DND-41 (cell line): Measurements from ENCODE around the gene KRT81.

Experiments used
- ATAC-seq: fragments of 200-7000 bp; cut with Tn5 transposase; 3 replicates; pipeline ENCODE4 v1.9.1; 2021; ENCODE audit warnings: low read depth; ENCODE audit not compliant: insufficient read depth
- DNase-seq: peaks from one replicate; pipeline ENCODE4 v3.0.0-alpha.2; 2020
- H2AFZ ChIP-seq: 2 replicates; pipeline ENCODE4 v1.6.0; 2012; ENCODE audit warnings: low read depth, low read length
- H3K27ac ChIP-seq: 2 replicates; pipeline ENCODE4 v1.5.1; 2012; ENCODE audit warnings: low read length, inconsistent platforms
- H3K27me3 ChIP-seq: fragments of 200-600 bp; sonication (generic); 2 replicates; pipeline ENCODE4 v1.6.0; 2012; ENCODE audit warnings: low read length, mild to moderate bottlenecking, inconsistent platforms; ENCODE audit not compliant: insufficient read depth, poor library complexity
- H3K36me3 ChIP-seq: 2 replicates; pipeline ENCODE4 v1.5.1; 2012; ENCODE audit warnings: low read length, inconsistent platforms; ENCODE audit not compliant: insufficient read depth
- H3K4me1 ChIP-seq: 2 replicates; pipeline ENCODE4 v1.5.1; 2012; ENCODE audit warnings: mild to moderate bottlenecking, low read length; ENCODE audit not compliant: insufficient read depth
- H3K4me2 ChIP-seq: 2 replicates; pipeline ENCODE4 v1.6.0; 2012; ENCODE audit warnings: mild to moderate bottlenecking, moderate library complexity, low read length, inconsistent platforms; ENCODE audit not compliant: insufficient read depth
- H3K4me3 ChIP-seq, 2 experiments: fragments of 200-600 bp in 1 of 2; shearing (Covaris generic) in 1 of 2; 2 replicates each; pipeline ENCODE4 v1.5.1; 2012 to 2016; ENCODE audit warnings: inconsistent platforms in 2 of 2, low read length in 2 of 2, mild to moderate bottlenecking in 2 of 2, low read depth in 1 of 2, moderate library complexity in 1 of 2
- H3K79me2 ChIP-seq: 2 replicates; pipeline ENCODE4 v1.6.0; 2012; ENCODE audit warnings: low read length, inconsistent platforms; ENCODE audit not compliant: insufficient read depth
- H3K9ac ChIP-seq: 2 replicates; pipeline ENCODE4 v1.6.0; 2012; ENCODE audit warnings: low read depth, mild to moderate bottlenecking, inconsistent platforms, low read length, moderate library complexity
- H3K9me3 ChIP-seq: 2 replicates; pipeline ENCODE4 v1.5.1; 2012; ENCODE audit warnings: low read length, moderate library complexity, mild to moderate bottlenecking, inconsistent platforms; ENCODE audit not compliant: insufficient read depth, severe bottlenecking
- H4K20me1 ChIP-seq: 2 replicates; pipeline ENCODE4 v1.6.0; 2012; ENCODE audit warnings: low read length; ENCODE audit not compliant: insufficient read depth
- CTCF ChIP-seq: IDR thresholded peaks from 2 replicates; pipeline ENCODE4 v1.5.1; 2012; ENCODE audit warnings: borderline replicate concordance, low read length, moderate library complexity, mild to moderate bottlenecking; ENCODE audit not compliant: poor library complexity, severe bottlenecking; ENCODE audit errors: extremely low read depth
- EZH2 ChIP-seq: IDR thresholded peaks from 3 replicates; pipeline ENCODE4 v1.6.1; 2012; ENCODE audit warnings: borderline replicate concordance, low read depth, mild to moderate bottlenecking, moderate library complexity, low read length, inconsistent platforms; ENCODE audit not compliant: severe bottlenecking

The KRT81 gene

GRCh38 chr12:52317468-52318052, 26.2 kb upstream of the KRT81 start:
- no peak overlapping the region for H2AFZ ChIP-seq
- no peaks in the 10 kb centered on the region for H3K36me3 ChIP-seq
- H3K4me3 ChIP-seq, result no peak overlapping the region
- no peaks in the 10 kb centered on the region; the same call in 1 of the 2 replicates for H4K20me1 ChIP-seq
- no peak overlapping the region for H3K4me2 ChIP-seq
- no peaks in the 10 kb centered on the region for H3K79me2 ChIP-seq
- no peak for TF ChIP-seq CTCF
- TF ChIP-seq EZH2, result no peak
- no peak for ATAC-seq
- no peak overlapping the region for H3K9ac ChIP-seq
- no peaks in the 10 kb centered on the region for H3K4me1 ChIP-seq
- no peaks in the 10 kb centered on the region for H3K27me3 ChIP-seq
- DNase-seq, result no peak
- no peaks in the 10 kb centered on the region for H3K9me3 ChIP-seq
- H3K27ac ChIP-seq, result no peak overlapping the region

DNA sequence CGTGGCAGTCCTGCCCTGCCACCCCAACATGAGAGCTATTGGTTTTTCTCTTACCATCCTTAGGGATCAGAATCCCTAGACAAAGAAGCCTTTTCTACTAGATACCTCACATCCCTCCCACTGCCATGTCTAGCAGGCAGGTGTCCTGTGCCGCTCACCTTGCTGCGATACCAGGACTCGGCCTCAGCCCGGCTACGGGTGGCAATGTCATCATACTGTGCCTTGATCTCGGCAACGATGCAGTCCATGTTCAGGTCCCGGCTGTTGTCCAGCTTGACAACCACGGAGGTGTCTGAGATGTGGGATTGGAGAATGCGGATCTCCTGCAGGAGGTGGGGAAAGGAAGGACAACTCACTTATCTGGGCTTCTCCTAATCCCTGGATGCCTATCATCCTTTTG, 25.4 kb upstream of the KRT81 start:
- Histone ChIP-seq H3K79me2 (no peaks in the 10 kb centered on the region), H3K4me2 (no peak overlapping the region), H3K9me3 (no peaks in the 10 kb centered on the region), H3K4me3 (no peak overlapping the region), H3K27ac (no peak overlapping the region), H3K9ac (no peak overlapping the region), H2AFZ (no peak overlapping the region), H3K27me3 (peaks cover 3% of the 10 kb centered on the region), H3K36me3 (no peaks in the 10 kb centered on the region), H3K4me1 (no peaks in the 10 kb centered on the region), H4K20me1 (no peaks in the 10 kb centered on the region; the same call in 1 of the 2 replicates)
- DNase-seq (no peak), ATAC-seq (no peak)
- no peak for TF ChIP-seq CTCF
- TF ChIP-seq EZH2, result no peak

GRCh38 chr12:52316290-52316689, 25.0 kb upstream of the KRT81 start:
- Histone ChIP-seq H3K27me3 (peaks cover 4% of the 10 kb centered on the region), H3K27ac (no peak overlapping the region), H4K20me1 (no peaks in the 10 kb centered on the region; the same call in 1 of the 2 replicates), H3K9me3 (no peaks in the 10 kb centered on the region), H2AFZ (no peak overlapping the region), H3K36me3 (no peaks in the 10 kb centered on the region), H3K4me3 (no peak overlapping the region), H3K79me2 (no peaks in the 10 kb centered on the region), H3K9ac (no peak overlapping the region), H3K4me1 (no peaks in the 10 kb centered on the region), H3K4me2 (no peak overlapping the region)
- DNase-seq, result no peak
- no peak for ATAC-seq
- TF ChIP-seq EZH2 (no peak), CTCF (no peak)
